Gastroesophageal sphincter (tissue), 3 donors: ENCODE results near the gene TBC1D14.

Source experiments
- EP300 ChIP-seq: sonication (generic); formaldehyde crosslinking; IDR thresholded peaks from one replicate; pipeline ENCODE4 v1.6.1; 2017; ENCODE audit warnings: antibody characterized with exemption, mild to moderate bottlenecking
- POLR2A ChIP-seq, 2 donors: fragments of 450-650 bp; IDR thresholded peaks; one replicate each; pipeline ENCODE4 v1.6.1; 2017; ENCODE audit warnings: antibody characterized with exemption in 2 of 2, mild to moderate bottlenecking in 2 of 2, moderate library complexity in 1 of 2
- POLR2AphosphoS5 ChIP-seq: sonication (generic); formaldehyde crosslinking; IDR thresholded peaks from one replicate; pipeline ENCODE4 v1.6.1; 2017; ENCODE audit warnings: antibody characterized with exemption
- TF ChIP-seq, protein P1 (sequence below), 4 experiments: fragments of 200-600 bp in 2 of 4; fragments of 450-650 bp in 2 of 4; sonication (generic) in 1 of 4; IDR thresholded peaks; one replicate each; pipeline ENCODE4 v1.5.1; 2017 to 2019; ENCODE audit warnings: antibody characterized with exemption in 4 of 4, mild to moderate bottlenecking in 2 of 4, moderate library complexity in 2 of 4

DNA sequence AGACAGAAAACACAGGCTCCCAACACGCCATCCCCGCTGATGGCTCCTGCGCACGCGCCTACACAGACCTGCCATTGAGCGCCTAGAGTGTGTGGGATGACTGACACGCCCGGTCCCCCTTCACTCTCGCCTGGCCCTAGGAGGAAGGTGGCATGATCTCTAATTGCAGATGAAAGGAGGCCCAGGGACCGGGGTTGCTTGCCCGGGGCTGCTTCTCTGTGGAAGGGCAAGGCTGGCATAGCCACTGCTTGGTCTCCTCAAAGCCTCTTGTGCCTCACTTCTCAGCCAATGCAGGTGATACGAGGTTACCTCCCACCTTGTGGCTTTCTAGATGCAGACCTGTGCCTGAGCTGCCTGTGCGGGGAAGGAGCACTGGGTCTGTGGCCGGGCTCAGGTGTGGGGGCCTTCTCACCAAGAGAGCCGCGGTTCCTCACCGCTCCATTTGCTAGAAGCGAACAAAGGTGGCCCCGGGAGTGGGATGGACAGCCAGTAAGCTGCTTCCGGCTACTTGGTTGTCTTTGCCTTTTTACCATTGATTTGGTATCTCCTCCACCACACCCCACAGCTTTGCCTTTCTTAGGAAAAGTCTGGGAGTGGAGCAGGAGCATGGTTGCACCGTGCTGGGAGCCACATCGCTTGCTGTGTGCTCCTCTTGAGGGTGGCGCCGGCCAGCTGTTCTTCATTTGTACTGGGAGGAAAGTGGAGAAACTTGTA lies 47.0 kb downstream of the TBC1D14 start:
- TF ChIP-seq, protein P1, sequence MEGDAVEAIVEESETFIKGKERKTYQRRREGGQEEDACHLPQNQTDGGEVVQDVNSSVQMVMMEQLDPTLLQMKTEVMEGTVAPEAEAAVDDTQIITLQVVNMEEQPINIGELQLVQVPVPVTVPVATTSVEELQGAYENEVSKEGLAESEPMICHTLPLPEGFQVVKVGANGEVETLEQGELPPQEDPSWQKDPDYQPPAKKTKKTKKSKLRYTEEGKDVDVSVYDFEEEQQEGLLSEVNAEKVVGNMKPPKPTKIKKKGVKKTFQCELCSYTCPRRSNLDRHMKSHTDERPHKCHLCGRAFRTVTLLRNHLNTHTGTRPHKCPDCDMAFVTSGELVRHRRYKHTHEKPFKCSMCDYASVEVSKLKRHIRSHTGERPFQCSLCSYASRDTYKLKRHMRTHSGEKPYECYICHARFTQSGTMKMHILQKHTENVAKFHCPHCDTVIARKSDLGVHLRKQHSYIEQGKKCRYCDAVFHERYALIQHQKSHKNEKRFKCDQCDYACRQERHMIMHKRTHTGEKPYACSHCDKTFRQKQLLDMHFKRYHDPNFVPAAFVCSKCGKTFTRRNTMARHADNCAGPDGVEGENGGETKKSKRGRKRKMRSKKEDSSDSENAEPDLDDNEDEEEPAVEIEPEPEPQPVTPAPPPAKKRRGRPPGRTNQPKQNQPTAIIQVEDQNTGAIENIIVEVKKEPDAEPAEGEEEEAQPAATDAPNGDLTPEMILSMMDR (IDR thresholded peaks at IDR 0.05): no peak
- no peak for TF ChIP-seq POLR2A (IDR thresholded peaks at IDR 0.05)
- TF ChIP-seq POLR2AphosphoS5: no peak
- TF ChIP-seq EP300: no peak
